Gastrocnemius medialis (tissue), 4 donors: Measurements from ENCODE around the gene CFAP221. TPM values are rescaled to one million over a fixed set of nuclear protein-coding genes. Genes with fewer than 3 reads are reported as not detected.

Source experiments
- ATAC-seq, 2 donors: fragments of 150-250 bp; one replicate each; pipeline ENCODE4 v1.9.1; 2016
- DNase-seq, 2 donors: peaks; one replicate each; pipeline ENCODE4 v3.0.0-alpha.2; 2019
- H3K27ac ChIP-seq, 4 donors: fragments of 200-600 bp; sonication (generic); 1 replicate in 1 of 4; 2 replicates in 3 of 4; pipeline ENCODE4 v1.5.1; 2016 to 2018; ENCODE audit warnings: mild to moderate bottlenecking in 2 of 4, moderate library complexity in 1 of 4
- H3K27me3 ChIP-seq, 3 donors: fragments of 200-600 bp; sonication (generic) in 2 of 3; 1 replicate in 1 of 3; 2 replicates in 2 of 3; pipeline versions ENCODE4 v1.5.1 to v1.6.0; 2016 to 2019; ENCODE audit warnings: mild to moderate bottlenecking in 1 of 3, moderate library complexity in 1 of 3
- H3K36me3 ChIP-seq, 2 donors: fragments of 200-600 bp; sonication (generic) in 1 of 2; one replicate each; pipeline ENCODE4 v1.5.1; 2017 to 2018
- H3K4me1 ChIP-seq, 2 donors: fragments of 200-600 bp; sonication (generic) in 1 of 2; one replicate each; pipeline ENCODE4 v1.5.1; 2016 to 2017; ENCODE audit warnings: mild to moderate bottlenecking in 2 of 2
- H3K4me3 ChIP-seq, 4 donors: fragments of 200-600 bp; sonication (generic) in 3 of 4; 1 replicate in 1 of 4; 2 replicates in 3 of 4; pipeline ENCODE4 v1.5.1; 2016 to 2019; ENCODE audit warnings: mild to moderate bottlenecking in 2 of 4
- H3K9me3 ChIP-seq, 3 donors: fragments of 200-600 bp; sonication (generic) in 2 of 3; 1 replicate in 1 of 3; 2 replicates in 2 of 3; pipeline ENCODE4 v1.5.1; 2016 to 2019
- POLR2A ChIP-seq, 2 donors: fragments of 450-650 bp; IDR thresholded peaks; one replicate each; pipeline ENCODE4 v1.6.1; 2017; ENCODE audit warnings: antibody characterized with exemption in 2 of 2, mild to moderate bottlenecking in 2 of 2, moderate library complexity in 2 of 2
- in situ Hi-C, 4 donors: fragments of 200-750 bp; cut with MboI; loops; one replicate each; pipeline versions ENCODE4 v1.15.0 to v1.8.0; 2017; ENCODE audit warnings: low sequenced_read_pairs in 4 of 4
- intact Hi-C: fragments of 100-400 bp; cut with DNase I; formaldehyde crosslinking; loops from one replicate; pipeline ENCODE4 v1.15.1; 2023; ENCODE audit warnings: low total_unique reads
- total RNA-seq, 4 donors: library from RNA; depleted of rRNA; stranded (reverse); fragments of >200 nt; gene quantifications; one replicate each; pipeline versions ENCODE4 v1.1.0 to v1.2.3, GENCODE V29; 2016
- TF ChIP-seq, protein P1 (sequence below), 5 experiments: fragments of 450-650 bp in 3 of 5; fragments of 200-600 bp in 2 of 5; sonication (generic) in 2 of 5; IDR thresholded peaks in 4 of 5; conservative IDR thresholded peaks in 1 of 5; 1 replicate in 4 of 5; 2 replicates in 1 of 5; pipeline ENCODE4 v1.5.1; 2016 to 2019; ENCODE audit warnings: antibody characterized with exemption in 5 of 5, mild to moderate bottlenecking in 3 of 5, moderate library complexity in 3 of 5

Gene CFAP221
- total RNA-seq, 4 donors from 2014 or later, result not detected

- no peaks in the 10 kb centered on the region for H3K4me1 ChIP-seq
- intact Hi-C loops, result no loop called here
- H3K27ac ChIP-seq, result no peak overlapping the region
- DNase-seq (no peak), ATAC-seq (no peak)
- H3K27me3 ChIP-seq, result no peaks in the 10 kb centered on the region
- no peaks in the 10 kb centered on the region for H3K36me3 ChIP-seq
- no peak overlapping the region for H3K4me3 ChIP-seq
- TF ChIP-seq, protein P1, sequence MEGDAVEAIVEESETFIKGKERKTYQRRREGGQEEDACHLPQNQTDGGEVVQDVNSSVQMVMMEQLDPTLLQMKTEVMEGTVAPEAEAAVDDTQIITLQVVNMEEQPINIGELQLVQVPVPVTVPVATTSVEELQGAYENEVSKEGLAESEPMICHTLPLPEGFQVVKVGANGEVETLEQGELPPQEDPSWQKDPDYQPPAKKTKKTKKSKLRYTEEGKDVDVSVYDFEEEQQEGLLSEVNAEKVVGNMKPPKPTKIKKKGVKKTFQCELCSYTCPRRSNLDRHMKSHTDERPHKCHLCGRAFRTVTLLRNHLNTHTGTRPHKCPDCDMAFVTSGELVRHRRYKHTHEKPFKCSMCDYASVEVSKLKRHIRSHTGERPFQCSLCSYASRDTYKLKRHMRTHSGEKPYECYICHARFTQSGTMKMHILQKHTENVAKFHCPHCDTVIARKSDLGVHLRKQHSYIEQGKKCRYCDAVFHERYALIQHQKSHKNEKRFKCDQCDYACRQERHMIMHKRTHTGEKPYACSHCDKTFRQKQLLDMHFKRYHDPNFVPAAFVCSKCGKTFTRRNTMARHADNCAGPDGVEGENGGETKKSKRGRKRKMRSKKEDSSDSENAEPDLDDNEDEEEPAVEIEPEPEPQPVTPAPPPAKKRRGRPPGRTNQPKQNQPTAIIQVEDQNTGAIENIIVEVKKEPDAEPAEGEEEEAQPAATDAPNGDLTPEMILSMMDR (IDR thresholded peaks at IDR 0.05 in 4 of 5, conservative IDR thresholded peaks at IDR 0.05 in 1 of 5), result no peak
- TF ChIP-seq POLR2A (IDR thresholded peaks at IDR 0.05), result no peak
- H3K9me3 ChIP-seq, result no peaks in the 10 kb centered on the region
- in situ Hi-C loops, result no loop called here
Observed at GRCh38 chr2:119511989-119512388, 32.3 kb upstream of the CFAP221 start.

- TF ChIP-seq POLR2A (IDR thresholded peaks at IDR 0.05), result no peak
- TF ChIP-seq, protein P1 (IDR thresholded peaks at IDR 0.05 in 4 of 5, conservative IDR thresholded peaks at IDR 0.05 in 1 of 5), result no peak
- Histone ChIP-seq H3K27me3 (no peaks in the 10 kb centered on the region), H3K4me1 (no peaks in the 10 kb centered on the region), H3K9me3 (no peaks in the 10 kb centered on the region), H3K4me3 (no peak overlapping the region), H3K27ac (no peak overlapping the region), H3K36me3 (no peaks in the 10 kb centered on the region)
- DNase-seq, result no peak
- intact Hi-C loops (no loop called here), in situ Hi-C loops (no loop called here)
- no peak for ATAC-seq
Observed at GRCh38 chr2:119512946-119513345, 31.3 kb upstream of the CFAP221 start.

DNA sequence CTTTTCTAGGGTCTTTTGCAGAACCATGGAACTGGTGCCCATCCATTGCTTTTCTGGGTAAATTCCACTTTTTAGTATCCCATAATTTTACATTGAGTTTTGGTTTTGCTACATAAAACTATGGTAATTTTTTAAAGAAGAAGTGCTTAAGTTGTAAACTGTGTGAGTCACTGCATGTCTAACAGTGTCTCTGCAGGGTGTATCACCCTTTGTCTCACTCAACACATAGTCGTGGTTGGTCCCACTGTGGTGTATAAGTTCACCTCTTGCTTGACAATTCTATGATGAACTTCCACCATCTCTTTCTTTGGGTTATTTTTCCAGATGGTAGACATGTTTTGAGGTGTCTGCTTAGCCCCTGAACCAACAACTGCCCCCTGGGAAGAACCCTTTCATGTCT, 30.4 kb upstream of the CFAP221 start:
- intact Hi-C loops, result no loop called here

GRCh38 chr2:119516121-119516520, 28.1 kb upstream of the CFAP221 start:
- H3K4me1 ChIP-seq, result peaks cover 0 to 2% of the 10 kb centered on the region in 2 donors
- no peak for TF ChIP-seq POLR2A (IDR thresholded peaks at IDR 0.05)
- TF ChIP-seq, protein P1 (IDR thresholded peaks at IDR 0.05 in 4 of 5, conservative IDR thresholded peaks at IDR 0.05 in 1 of 5), result no peak
- H3K4me3 ChIP-seq, result no peak overlapping the region
- intact Hi-C loops, result no loop called here
- H3K27me3 ChIP-seq, result no peaks in the 10 kb centered on the region
- DNase-seq (no peak), ATAC-seq (no peak)
- H3K36me3 ChIP-seq, result no peaks in the 10 kb centered on the region
- H3K27ac ChIP-seq, result no peak overlapping the region
- in situ Hi-C loops, result no loop called here
- H3K9me3 ChIP-seq, result no peaks in the 10 kb centered on the region

More for the DNA sequence above, 30.4 kb upstream of the CFAP221 start:
- TF ChIP-seq POLR2A (IDR thresholded peaks at IDR 0.05), result no peak
- TF ChIP-seq, protein P1 (IDR thresholded peaks at IDR 0.05 in 4 of 5, conservative IDR thresholded peaks at IDR 0.05 in 1 of 5), result no peak
- Histone ChIP-seq H3K9me3 (no peaks in the 10 kb centered on the region), H3K27ac (no peak overlapping the region), H3K4me1 (no peaks in the 10 kb centered on the region), H3K4me3 (no peak overlapping the region), H3K36me3 (no peaks in the 10 kb centered on the region), H3K27me3 (no peaks in the 10 kb centered on the region)
- DNase-seq (no peak), ATAC-seq (no peak)
- in situ Hi-C loops, result no loop called here

DNA sequence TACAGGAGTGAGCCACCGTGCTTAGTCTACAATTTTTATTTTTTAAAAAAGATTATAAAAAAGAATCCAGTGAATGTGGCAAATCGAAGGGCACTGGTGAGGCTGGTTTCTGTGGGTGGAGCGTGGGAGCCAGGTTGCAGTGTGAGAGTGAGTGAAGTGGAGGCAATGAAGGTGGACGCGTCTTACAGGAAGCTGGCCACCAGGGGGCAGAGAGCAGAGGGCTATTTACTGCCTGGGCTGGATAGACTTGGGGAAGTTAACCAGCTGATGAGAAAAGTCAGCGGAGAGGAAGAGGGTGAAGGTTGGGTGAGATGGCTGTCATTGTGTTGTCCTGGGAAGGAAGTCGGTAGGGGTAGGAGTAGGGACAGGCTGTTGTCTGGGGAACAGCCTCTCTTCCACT, 26.8 kb upstream of the CFAP221 start:
- DNase-seq (peak in 1 of 2 donors; percentile 23), ATAC-seq (no peak)
- H3K4me3 ChIP-seq, result no peak overlapping the region
- intact Hi-C loops (no loop called here), in situ Hi-C loops (no loop called here)
- no peak overlapping the region for H3K27ac ChIP-seq
- peaks cover 0 to 11% of the 10 kb centered on the region in 2 donors for H3K4me1 ChIP-seq
- H3K9me3 ChIP-seq, result no peaks in the 10 kb centered on the region
- H3K36me3 ChIP-seq, result no peaks in the 10 kb centered on the region
- TF ChIP-seq, protein P1 (IDR thresholded peaks at IDR 0.05 in 4 of 5, conservative IDR thresholded peaks at IDR 0.05 in 1 of 5), result peak in 2 of 5 experiments; percentile 24 to 41
- TF ChIP-seq POLR2A (IDR thresholded peaks at IDR 0.05), result no peak
- peaks cover 0 to 6% (median 3%) of the 10 kb centered on the region in 3 donors for H3K27me3 ChIP-seq
